GM21390 (cell line): ENCODE results near the gene ZKSCAN7.
"Not testable (repeated sequence)": the region's sequence is repeated elsewhere in the genome, so short reads cannot be mapped to it uniquely, and the experiment has no call there.

Source experiments
- ATAC-seq: cut with Tn5 transposase; IDR thresholded peaks from one replicate; pipeline ENCODE4 v1.9.1; 2021; ENCODE audit not compliant: unreplicated experiment

The ZKSCAN7 gene

GRCh38 chr3:44576613-44577012 is 21.6 kb downstream of the ZKSCAN7 start:
- ATAC-seq: no peak

DNA sequence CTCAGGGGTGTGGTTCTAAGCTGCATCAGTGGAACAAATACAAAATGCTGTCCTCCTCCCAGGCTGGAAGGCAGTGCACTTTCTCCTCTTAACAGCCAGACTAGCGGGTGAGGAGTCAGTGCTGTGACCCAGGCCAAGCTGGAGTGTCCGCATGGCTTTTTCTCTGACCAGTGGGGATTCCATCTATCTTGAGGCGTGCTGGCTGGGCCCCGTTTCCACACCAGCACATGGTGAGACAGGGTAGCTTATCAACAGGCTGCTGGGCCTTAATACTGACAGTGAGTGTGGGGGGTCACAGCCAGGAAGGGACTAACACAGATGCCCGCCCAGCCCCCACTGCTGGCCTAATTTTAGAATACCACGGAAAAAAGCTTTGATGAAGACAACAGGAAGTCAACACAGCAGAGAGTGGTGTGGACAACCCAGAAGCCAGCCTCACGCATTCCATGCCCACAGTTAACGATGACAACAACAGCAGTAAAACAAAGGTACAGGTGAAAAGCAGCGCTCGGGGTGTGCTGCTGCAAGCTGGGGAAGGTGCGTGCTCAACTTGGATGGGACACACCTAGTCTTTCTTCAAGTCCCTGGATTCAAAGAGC is 22.5 kb downstream of the ZKSCAN7 start:
- ATAC-seq: not testable (repeated sequence)

DNA sequence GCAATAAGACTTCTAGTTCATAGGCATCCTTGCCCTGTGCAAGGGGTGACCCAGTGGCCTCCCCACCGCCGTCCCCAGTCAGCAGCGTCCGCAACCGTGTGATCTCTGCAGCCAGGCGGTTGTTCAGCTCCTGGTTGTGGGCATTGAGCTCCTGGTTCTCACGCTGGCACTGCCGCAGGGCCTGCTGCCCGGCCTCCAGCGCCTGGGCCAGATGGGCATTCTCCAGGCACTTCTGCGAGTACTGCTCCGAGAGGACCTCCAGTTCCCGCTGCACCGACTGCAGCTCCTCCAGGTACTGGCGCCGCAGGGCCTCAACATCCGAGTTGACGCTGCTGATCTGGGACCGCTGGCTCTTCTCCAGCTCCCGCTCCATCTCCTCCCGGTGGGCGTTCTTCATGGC is 23.3 kb downstream of the ZKSCAN7 start:
- ATAC-seq: not testable (repeated sequence)

DNA sequence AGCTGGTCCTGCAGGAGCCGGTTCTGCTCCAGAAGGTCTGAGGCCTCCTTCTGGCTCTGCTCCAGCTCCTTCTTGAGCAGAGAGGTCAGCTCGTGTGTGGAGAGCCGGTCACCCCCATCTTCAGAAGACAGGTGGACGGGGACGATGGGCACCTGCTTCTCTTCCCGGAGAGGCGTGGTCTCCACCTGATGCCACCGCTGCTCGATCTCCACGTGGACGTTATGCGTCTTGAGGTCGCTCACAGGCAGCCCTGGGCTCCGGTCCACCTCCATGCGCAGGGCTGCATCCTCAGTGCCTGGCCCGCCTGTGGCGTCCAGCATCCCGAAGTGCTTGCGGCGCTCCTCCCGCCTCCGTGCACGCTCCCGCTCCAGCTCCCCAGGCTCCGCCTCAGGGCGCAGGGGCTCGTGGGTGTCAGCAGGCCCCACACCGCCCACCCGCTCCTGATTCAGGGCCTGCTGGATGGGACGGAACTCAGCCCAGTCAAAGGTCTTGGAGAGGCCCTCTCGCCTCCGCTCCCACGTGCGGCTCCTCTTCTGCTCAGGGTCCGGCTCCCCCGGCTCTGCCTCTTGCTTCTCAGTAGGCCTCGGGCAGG is 24.0 kb downstream of the ZKSCAN7 start:
- ATAC-seq: not testable (repeated sequence)

GRCh38 chr3:44579749-44580148 is 24.8 kb downstream of the ZKSCAN7 start:
- ATAC-seq: not testable (repeated sequence)

DNA sequence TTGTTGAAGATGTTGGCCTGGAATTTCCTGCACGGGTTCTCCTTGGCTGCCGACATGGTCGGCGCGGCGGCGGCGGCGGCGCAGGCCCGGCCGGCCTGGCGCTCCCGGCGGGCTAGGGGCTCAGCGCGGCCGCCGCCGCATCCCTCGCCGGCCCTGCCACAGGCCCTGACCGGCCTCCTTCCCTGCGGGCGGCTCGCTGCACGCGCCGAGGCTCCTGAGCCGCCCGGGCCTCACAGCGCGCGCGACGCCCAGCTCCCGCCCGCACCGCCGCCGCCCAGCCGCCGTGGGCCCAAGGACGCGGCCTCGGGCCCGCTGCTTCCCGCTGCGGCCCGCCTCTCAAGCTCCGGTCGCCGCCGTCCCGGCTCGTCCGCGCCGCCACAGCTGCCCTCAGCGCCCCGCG is 26.0 kb downstream of the ZKSCAN7 start:
- ATAC-seq: not testable (repeated sequence)

DNA sequence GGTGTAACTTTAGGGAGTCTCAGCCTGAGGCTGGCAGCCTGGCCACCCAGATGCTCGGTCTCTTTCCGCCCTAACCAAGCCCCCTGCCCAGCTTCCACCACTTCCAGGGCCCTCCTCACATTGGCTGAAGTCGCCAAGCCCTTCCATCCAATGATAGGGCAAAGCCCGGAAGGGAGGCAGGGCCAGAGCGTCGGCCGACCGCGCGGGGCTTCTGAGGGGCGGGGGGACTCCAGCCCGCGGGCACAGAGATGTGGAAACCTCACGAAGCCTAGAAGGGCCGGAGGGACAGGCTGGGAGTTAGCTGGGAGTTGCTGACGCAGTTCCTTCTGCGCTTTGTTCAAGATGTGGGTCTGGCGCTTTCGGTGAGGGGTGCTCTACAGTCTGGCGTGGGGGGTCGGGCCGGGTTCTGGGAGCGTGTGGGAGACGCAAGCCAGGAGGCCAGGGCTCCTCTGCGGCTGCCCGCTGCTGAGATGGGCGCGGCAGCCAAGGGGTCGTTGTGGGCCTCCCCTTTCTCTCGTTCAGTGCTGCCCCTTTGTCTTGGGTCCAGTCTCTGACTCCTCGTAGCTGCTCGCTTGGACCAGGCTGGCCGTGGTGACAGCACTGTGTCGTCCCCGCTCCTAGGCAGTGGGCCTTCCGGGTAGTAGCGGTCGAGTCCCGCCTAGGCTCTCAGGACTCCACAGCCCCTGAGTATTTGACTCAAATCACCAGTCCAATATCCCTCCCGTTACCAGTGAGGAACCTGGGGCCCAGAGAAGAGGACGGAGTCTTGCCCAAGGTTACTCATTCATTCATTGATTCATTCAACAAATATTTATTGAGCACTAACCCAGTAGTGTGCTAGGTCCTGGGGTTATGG is 29.9 kb downstream of the ZKSCAN7 start, which contains the start of gene ZNF660:
Gene ZNF660 (plus strand): TSS at position 319 of the 856 bp plus-strand sequence. CDS start 9,230 bp downstream, outside the sequence.
- peak; percentile 70 for ATAC-seq

- no peak for ATAC-seq
Measured at GRCh38 chr3:44596621-44597020, 41.6 kb downstream of the ZKSCAN7 start.

GRCh38 chr3:44601749-44602148 is 46.8 kb downstream of the ZKSCAN7 start:
- ATAC-seq: no peak

- ATAC-seq: no peak
Measured at GRCh38 chr3:44612678-44613077, 57.7 kb downstream of the ZKSCAN7 start.
